SK-N-SH (cell line): ENCODE data around the gene PSD2. TPM values are rescaled to one million over a fixed set of nuclear protein-coding genes. Genes with fewer than 3 reads are reported as not detected.

ENCODE experiments used
- CTCF ChIA-PET: fragments of 300-600, 350-600 bp; formaldehyde crosslinking; extraction: SDS; loops from one replicate; lab custom pipeline; 2021; lab: Yijun Ruan, JAX
- POLR2A ChIA-PET: fragments of 350-600 bp; sonication (Branson Sonifier 250); formaldehyde crosslinking; extraction: SDS; loops from one replicate; lab custom pipeline; 2020; ENCODE audit warnings: antibody characterized with exemption, inconsistent platforms; lab: Yijun Ruan, JAX
- DNase-seq: peaks from one replicate; pipeline ENCODE4 v3.0.0; 2012
- H2AFZ ChIP-seq: fragments of 200-600 bp; sonication (generic); 2 replicates; pipeline ENCODE4 v1.8.1; 2016; ENCODE audit warnings: antibody characterized with exemption, mild to moderate bottlenecking, low read depth
- H3F3A ChIP-seq: fragments of 200-600 bp; sonication (generic); replicated peaks from 2 replicates; pipeline ENCODE3; 2016; ENCODE audit warnings: antibody characterized with exemption, mild to moderate bottlenecking; ENCODE audit not compliant: insufficient read depth
- H3K27ac ChIP-seq, 2 experiments: fragments of 200-500 bp in 1 of 2; fragments of 200-600 bp in 1 of 2; sonication (Bioruptor generic) in 1 of 2; sonication (generic), shearing (Covaris generic) in 1 of 2; 2 replicates each; pipeline versions ENCODE4 v1.5.1 to v1.6.1; 2014 to 2016; ENCODE audit warnings: low read depth in 2 of 2, inconsistent platforms in 1 of 2, low read length in 1 of 2, mild to moderate bottlenecking in 1 of 2, mixed read lengths in 1 of 2
- H3K27me3 ChIP-seq: fragments of 200-600 bp; sonication (generic), shearing (Covaris generic); 2 replicates; pipeline ENCODE4 v1.6.1; 2016; ENCODE audit warnings: mixed run types; ENCODE audit not compliant: insufficient read depth
- H3K36me3 ChIP-seq, 2 experiments: fragments of 200-500 bp in 1 of 2; fragments of 200-600 bp in 1 of 2; sonication (Bioruptor generic) in 1 of 2; sonication (generic) in 1 of 2; replicated peaks in 1 of 2; 2 replicates each; pipeline versions ENCODE3 to v1.5.1; 2014 to 2016; ENCODE audit warnings: low read length in 1 of 2, mild to moderate bottlenecking in 1 of 2; ENCODE audit not compliant: insufficient read depth in 2 of 2, control insufficient read depth in 1 of 2
- H3K4me1 ChIP-seq, 2 experiments: fragments of 200-500 bp in 1 of 2; fragments of 200-600 bp in 1 of 2; sonication (Bioruptor generic) in 1 of 2; sonication (generic), shearing (Covaris generic) in 1 of 2; 2 replicates each; pipeline versions ENCODE4 v1.5.1 to v1.6.1; 2014 to 2016; ENCODE audit warnings: low read depth in 1 of 2, low read length in 1 of 2, mixed run types in 1 of 2; ENCODE audit not compliant: insufficient read depth in 2 of 2, control insufficient read depth in 1 of 2
- H3K4me2 ChIP-seq: fragments of 200-600 bp; sonication (generic), shearing (Covaris generic); 2 replicates; pipeline ENCODE4 v1.6.1; 2017; ENCODE audit warnings: mixed run types
- H3K4me3 ChIP-seq, 2 experiments: fragments of 200-500 bp in 1 of 2; fragments of 200-600 bp in 1 of 2; sonication (Bioruptor generic) in 1 of 2; sonication (generic), shearing (Covaris generic) in 1 of 2; 2 replicates each; pipeline versions ENCODE4 v1.5.1 to v1.8.1; 2014 to 2016; ENCODE audit warnings: low read depth in 2 of 2, inconsistent platforms in 1 of 2, low read length in 1 of 2, mild to moderate bottlenecking in 1 of 2, mixed read lengths in 1 of 2, moderate library complexity in 1 of 2
- H3K79me2 ChIP-seq: fragments of 200-600 bp; sonication (generic); 2 replicates; pipeline ENCODE4 v1.8.1; 2017; ENCODE audit warnings: mild to moderate bottlenecking; ENCODE audit not compliant: insufficient read depth
- H3K9ac ChIP-seq: fragments of 200-600 bp; sonication (generic); 2 replicates; pipeline ENCODE4 v1.6.1; 2017; ENCODE audit warnings: mixed run types
- H3K9me2 ChIP-seq: fragments of 200-600 bp; sonication (generic); 2 replicates; pipeline ENCODE4 v1.6.1; 2017; ENCODE audit warnings: mixed run types
- H3K9me3 ChIP-seq: fragments of 200-600 bp; sonication (generic); 2 replicates; pipeline ENCODE4 v1.6.1; 2017; ENCODE audit warnings: mixed run types, mild to moderate bottlenecking, moderate library complexity
- H4K20me1 ChIP-seq: fragments of 200-600 bp; sonication (generic); 2 replicates; pipeline ENCODE4 v1.6.1; 2017; ENCODE audit warnings: mild to moderate bottlenecking, mixed run types; ENCODE audit not compliant: insufficient read depth
- FOSL2 ChIP-seq: IDR thresholded peaks from 2 replicates; pipeline ENCODE4 v1.4.0; 2012; ENCODE audit warnings: low read depth, mild to moderate bottlenecking, moderate library complexity, borderline replicate concordance
- JUND ChIP-seq: IDR thresholded peaks from 2 replicates; pipeline ENCODE4 v1.4.0; 2012
- MAX ChIP-seq: IDR thresholded peaks from 2 replicates; pipeline ENCODE4 v1.4.0; 2012; ENCODE audit warnings: low read depth
- NRF1 ChIP-seq: IDR thresholded peaks from 2 replicates; pipeline ENCODE4 v1.6.1; 2012; ENCODE audit warnings: low read depth, mild to moderate bottlenecking, low read length
- POLR2AphosphoS5 ChIP-seq: IDR thresholded peaks from 2 replicates; pipeline ENCODE4 v1.6.1; 2012; ENCODE audit warnings: low read depth, low read length
- RFX5 ChIP-seq: IDR thresholded peaks from 2 replicates; pipeline ENCODE4 v1.6.1; 2012; ENCODE audit warnings: mild to moderate bottlenecking, improper control_type of control experiment, low read length
- RXRA ChIP-seq: IDR thresholded peaks from 2 replicates; pipeline ENCODE4 v1.4.0; 2012; ENCODE audit warnings: low read depth, mild to moderate bottlenecking, borderline replicate concordance
- SMC3 ChIP-seq: IDR thresholded peaks from 2 replicates; pipeline ENCODE4 v1.6.1; 2012; ENCODE audit warnings: low read depth, low read length, improper control_type of control experiment
- TEAD4 ChIP-seq: IDR thresholded peaks from 2 replicates; pipeline ENCODE4 v1.4.0; 2012; ENCODE audit warnings: mild to moderate bottlenecking, borderline replicate concordance; ENCODE audit not compliant: insufficient read depth
- YY1 ChIP-seq: IDR thresholded peaks from 2 replicates; pipeline ENCODE4 v1.4.0; 2012; ENCODE audit warnings: low read depth, mild to moderate bottlenecking
- WGBS: methylation state at CpG from one replicate; pipeline ENCODE4 v1.1.6; 2017; ENCODE audit warnings: low lambda C conversion rate; 5-methylcytosine and 5-hydroxymethylcytosine counted together
- polyA plus RNA-seq, 3 experiments: library from polyadenylated mRNA; depleted of rRNA; stranded (reverse); fragments of >200 nt; gene quantifications; 2 replicates each; pipeline ENCODE4 v1.2.3, GENCODE V29; 2012

Gene PSD2
- polyA plus RNA-seq, 1 of the 3 experiments (the other 2 are of a cell fraction): 0.15 TPM

GRCh38 chr5:139829471-139829870, 33.9 kb downstream of the PSD2 start:
- Histone ChIP-seq H3K79me2 (no peaks in the 10 kb centered on the region), H3K36me3 (no peaks in the 10 kb centered on the region), H3K4me3 (no peak overlapping the region), H3K27ac (no peak overlapping the region), H3K9me3 (no peaks in the 10 kb centered on the region)
- no peak for DNase-seq
- no peak for TF ChIP-seq SMC3
- no peak for TF ChIP-seq RXRA
- no peak for TF ChIP-seq YY1
- TF ChIP-seq, all 33 proteins: peak for 0
- no peak overlapping the region for H2AFZ ChIP-seq
- H3K9ac ChIP-seq: no peak overlapping the region
- H3K4me2 ChIP-seq: no peak overlapping the region
- ChIA-PET POLR2A (no interaction called here), CTCF (interaction anchor here (0.6 kb wide), 1 partner anchor 150 kb away, joined by 3 read pairs; no protein-coding TSS in a partner anchor)
- H3K4me1 ChIP-seq: no peaks in the 10 kb centered on the region
- H3K27me3 ChIP-seq: peaks cover 18% of the 10 kb centered on the region
- H3F3A ChIP-seq: no peaks in the 10 kb centered on the region
- WGBS: 42% methylated on average over 6 of the region's 6 CpGs
- no peaks in the 10 kb centered on the region for H3K9me2 ChIP-seq
- H4K20me1 ChIP-seq: no peaks in the 10 kb centered on the region

GRCh38 chr5:139831624-139832023, 36.0 kb downstream of the PSD2 start:
- Histone ChIP-seq H3K9me2 (no peaks in the 10 kb centered on the region), H2AFZ (no peak overlapping the region), H3K79me2 (no peaks in the 10 kb centered on the region), H3K9me3 (no peaks in the 10 kb centered on the region), H3K4me3 (no peak overlapping the region), H3F3A (no peaks in the 10 kb centered on the region), H4K20me1 (no peaks in the 10 kb centered on the region), H3K27me3 (peaks cover 13% of the 10 kb centered on the region), H3K9ac (no peak overlapping the region), H3K27ac (no peak overlapping the region), H3K4me2 (no peak overlapping the region), H3K4me1 (no peaks in the 10 kb centered on the region), H3K36me3 (no peaks in the 10 kb centered on the region)
- no peak for DNase-seq
- 29% methylated on average over 3 of the region's 3 CpGs for WGBS
- no peak for TF ChIP-seq MAX
- no peak for TF ChIP-seq FOSL2
- TF ChIP-seq NRF1: no peak
- TF ChIP-seq TEAD4: no peak
- no peak for TF ChIP-seq JUND
- no peak for TF ChIP-seq RFX5
- POLR2A ChIA-PET: no interaction called here
- CTCF ChIA-PET: interaction anchor here (1.6 kb wide), 1 partner anchor 10 kb away, joined by 5 read pairs; no protein-coding TSS in a partner anchor

GRCh38 chr5:139833525-139833924, 37.9 kb downstream of the PSD2 start:
- Histone ChIP-seq H3K27me3 (peaks cover 13% of the 10 kb centered on the region), H3K4me3 (no peak overlapping the region), H3K9ac (no peak overlapping the region), H3F3A (no peaks in the 10 kb centered on the region), H3K36me3 (no peaks in the 10 kb centered on the region), H3K4me1 (no peaks in the 10 kb centered on the region), H3K4me2 (no peak overlapping the region), H3K79me2 (no peaks in the 10 kb centered on the region), H3K9me2 (no peaks in the 10 kb centered on the region), H4K20me1 (no peaks in the 10 kb centered on the region), H3K9me3 (no peaks in the 10 kb centered on the region), H3K27ac (no peak overlapping the region), H2AFZ (no peak overlapping the region)
- DNase-seq: no peak
- TF ChIP-seq TEAD4 (no peak), POLR2AphosphoS5 (no peak), RXRA (no peak)
- WGBS: 28% methylated on average over 3 of the region's 3 CpGs
- ChIA-PET CTCF (interaction anchor here (1.0 to 2.0 kb wide), 6 partner anchors 10 to 135 kb away, joined by 4 to 9 read pairs (median 4); no protein-coding TSS in a partner anchor), POLR2A (interaction anchor here (0.7 kb wide), 1 partner anchor 10 kb away, joined by 4 read pairs; no protein-coding TSS in a partner anchor)
